OCI-M1 (cell line): ENCODE results near the gene ZNF689.
"Not testable (repeated sequence)": the region's sequence is repeated elsewhere in the genome, so short reads cannot be mapped to it uniquely, and the experiment has no call there.

ENCODE experiments used
- DNase-seq: peaks from one replicate; lab custom pipeline; 2025; lab: John Stamatoyannopoulos, UW

The ZNF689 gene

DNA sequence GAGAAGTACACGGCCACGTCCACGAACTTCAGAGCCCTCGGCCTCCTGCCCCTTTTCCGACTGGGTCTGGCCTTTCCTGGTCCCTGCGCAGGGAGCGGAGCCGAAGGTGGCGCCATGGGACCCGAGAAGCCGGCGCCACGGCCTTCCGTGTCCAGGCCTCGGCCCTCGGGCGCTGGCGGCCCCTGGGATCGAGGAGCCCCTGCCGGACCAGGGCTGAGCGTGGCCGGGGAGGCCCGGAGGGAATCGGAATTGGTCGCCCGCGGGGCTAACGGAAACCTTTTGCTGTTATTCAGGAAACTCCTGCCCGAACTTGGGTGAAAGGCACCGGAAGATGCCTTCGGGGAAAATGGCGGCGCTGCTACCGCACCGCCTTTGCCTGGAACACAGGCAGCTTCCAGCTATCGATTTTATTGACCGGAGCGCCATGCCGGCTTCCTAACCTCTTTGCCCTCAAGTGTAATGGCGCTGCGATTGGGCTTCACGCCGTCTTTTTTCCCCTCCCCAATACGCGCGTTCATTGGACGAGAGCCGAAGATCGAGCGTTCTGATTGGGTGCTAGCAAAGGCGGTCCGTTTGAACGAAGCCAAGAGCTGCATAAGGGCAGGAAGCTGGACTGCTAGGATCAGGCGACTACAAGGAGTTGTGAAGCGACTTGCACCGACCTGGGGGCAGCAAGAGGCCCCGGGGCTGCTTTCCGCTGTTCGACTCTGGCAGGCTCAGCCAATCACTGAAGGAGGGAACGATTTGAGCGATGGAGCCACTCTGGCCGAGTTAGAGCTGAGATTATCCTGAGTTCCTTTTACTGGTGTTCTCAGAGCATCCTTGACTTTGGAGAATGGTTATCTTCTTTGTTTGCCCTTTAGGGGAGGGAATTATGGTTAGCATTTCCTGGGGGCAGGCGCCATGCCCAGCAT lies at the start of gene ZNF689:
Gene ZNF689, minus strand, starts transcription at position 464 of the 914 bp plus-strand sequence. Its CDS starts 348 bp downstream, at position 116.
- peak; percentile 99 for DNase-seq

DNA sequence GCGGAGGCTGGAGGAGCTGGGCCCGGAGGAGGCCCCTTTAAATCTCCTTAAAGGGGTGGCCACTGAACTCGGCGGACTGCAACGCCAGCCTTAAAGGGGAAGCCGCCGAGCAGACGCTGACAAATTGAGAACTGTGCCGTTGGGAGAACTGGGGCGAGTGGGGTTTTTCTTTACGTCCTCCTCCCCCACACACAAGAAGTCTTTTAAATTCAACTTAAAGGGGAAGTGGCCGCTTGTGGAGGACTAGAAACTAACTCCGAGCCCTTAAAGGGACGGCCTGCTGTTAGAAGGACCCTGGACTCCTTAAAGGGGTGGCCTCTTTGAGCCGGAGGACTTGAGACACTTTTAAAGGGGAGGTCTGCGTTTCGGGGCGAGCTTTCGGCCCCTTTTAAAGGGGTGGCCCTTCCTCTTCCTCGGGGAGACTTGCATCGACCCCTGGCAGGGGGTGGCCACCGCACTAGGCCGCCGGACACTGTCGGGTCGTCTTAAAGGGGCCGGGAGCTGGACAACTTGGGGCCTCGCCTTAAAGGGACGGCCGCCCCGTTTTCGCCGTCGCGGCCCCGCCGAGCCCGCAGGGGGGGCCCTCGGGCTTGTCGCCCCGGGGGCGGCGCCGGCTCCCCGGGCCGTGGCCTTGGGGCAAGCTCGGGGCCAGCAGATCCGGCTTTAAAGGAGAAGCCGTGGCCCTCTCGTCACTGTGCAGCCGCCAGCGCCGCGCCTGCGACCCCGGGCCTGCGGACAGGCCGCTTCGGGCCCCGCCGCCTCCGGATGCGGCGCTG lies 48.7 kb upstream of the ZNF689 start:
- DNase-seq, result peak; percentile 99

DNA sequence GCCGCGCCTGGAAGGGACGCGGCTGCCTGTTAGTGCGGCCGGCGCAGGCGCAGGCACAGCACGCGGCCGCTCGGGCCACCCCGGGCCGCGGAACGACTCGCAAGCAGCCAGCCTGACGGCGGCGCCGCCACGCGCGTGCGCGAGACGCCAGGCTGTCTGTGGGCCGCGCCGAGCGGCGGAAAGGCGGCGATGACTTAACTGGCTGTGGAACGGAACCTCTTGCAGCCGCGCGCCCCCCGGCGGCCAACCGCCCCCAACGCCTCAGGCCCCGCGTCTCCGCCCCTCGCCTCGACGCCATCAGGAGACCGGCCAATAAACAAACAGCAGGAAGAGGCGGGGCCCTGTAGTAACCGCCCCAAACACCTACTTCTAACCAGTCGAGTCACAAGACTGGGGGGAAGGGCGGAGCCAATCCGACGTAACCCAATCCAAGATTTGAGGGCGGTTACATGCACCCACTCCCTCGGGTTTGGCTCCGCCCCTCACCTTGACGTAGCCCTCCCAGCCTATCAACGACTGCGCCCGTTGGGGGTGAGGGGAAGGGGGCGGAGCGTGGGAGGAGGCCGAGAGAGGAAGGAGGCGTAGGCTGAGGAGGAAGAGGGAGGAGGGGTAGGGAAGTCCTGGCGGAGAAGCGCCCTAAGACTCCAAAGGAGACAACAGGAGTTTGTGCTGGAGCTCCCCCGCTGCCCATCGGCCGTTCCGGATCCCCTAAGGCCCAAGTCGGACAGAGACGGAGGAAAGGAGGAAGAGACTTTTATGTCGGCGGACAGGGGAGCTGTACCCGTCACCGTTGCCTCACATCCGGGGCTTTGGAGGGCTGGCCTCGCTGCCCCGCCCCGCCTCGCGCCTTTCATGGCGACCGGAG lies 47.9 kb upstream of the ZNF689 start, which contains the start of gene FBRS:
Gene FBRS, plus strand, starts transcription at position 566 of the 865 bp plus-strand sequence. CDS start 1,088 bp downstream, outside the sequence.
- peak; percentile 100 for DNase-seq

DNA sequence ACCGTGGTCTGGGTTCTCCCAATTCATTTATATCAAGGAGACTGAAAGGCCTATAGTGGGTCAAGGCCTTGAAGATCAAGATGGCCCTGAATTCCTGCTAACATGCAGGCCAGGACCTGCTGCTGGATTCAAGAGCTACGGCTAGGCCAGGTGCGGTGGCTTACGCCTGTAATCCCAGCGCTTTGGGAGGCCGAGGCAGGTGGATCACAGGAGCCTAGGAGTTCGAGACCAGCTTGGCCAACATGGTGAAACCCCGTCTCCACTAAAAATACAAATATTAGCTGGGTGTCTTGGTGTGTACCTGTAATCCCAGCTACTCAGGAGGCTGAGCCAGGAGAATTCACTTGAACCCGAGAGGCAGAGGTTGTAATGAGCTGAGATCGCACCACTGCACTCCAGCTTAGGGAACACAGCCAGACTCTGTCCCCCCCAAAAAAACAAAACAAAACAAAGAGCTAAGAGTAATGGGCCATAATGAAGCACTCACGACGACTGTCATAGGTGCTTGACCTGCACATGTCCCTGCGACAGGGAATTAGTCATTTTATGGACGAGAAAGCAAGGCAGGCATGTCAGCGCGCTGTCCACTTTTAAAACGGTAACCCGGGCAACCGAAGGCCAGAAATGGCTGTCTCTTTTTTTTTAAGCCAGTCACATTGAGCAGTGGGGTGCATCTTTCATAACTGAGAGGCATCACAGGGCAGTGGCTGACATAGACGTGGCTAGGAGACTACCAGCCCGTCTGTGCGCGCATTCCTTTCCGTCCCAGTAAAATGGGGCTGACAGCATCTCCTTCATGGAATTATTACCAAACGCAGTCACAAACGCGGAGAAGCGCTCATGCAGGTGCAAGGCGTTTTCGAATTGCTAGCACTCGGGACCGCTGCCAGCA lies 47.0 kb upstream of the ZNF689 start:
- DNase-seq, result no peak

DNA sequence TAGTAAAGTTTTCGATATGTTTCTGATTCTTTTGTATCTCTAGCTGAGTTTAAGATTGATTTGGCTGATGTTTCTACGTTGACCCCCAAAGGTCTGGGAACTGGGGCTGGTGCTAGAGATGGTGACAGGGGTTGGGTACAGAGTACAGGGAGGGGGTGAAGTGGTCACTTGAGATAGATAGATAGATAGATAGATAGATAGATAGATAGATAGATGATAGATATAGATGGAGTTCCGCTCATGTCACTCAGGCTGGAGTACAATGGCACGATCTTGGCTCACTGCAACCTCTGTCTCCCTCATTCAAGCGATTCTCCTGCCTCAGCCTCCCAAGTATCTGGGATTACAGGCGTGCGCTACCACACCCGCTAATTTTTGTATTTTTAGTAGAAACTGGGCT lies 46.2 kb upstream of the ZNF689 start:
- DNase-seq, result no peak

DNA sequence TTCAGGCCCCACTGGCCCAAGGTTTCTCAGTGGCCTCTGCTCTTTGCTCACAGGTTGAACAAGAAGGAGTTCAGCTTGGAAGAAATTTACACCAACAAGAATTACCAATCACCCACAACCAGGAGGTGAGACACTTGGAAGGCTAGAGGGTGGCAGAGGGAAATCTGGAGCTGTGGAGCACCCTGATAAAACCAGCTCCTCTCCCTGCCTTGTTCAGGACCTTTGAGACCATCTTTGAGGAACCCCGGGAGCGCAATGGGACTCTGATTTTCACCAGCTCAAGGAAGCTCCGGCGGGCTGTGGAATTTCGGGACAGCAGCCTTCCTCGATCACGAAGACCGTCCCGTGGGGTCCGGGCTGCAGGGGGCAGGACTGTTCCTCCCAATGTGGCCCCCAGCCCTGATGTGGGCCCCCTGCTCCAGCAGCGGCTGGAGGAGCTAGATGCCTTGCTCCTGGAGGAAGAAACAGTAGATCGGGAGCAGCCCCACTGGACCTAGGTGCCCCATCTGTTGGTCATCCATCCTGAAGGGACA lies 45.7 kb upstream of the ZNF689 start:
- no peak for DNase-seq

DNA sequence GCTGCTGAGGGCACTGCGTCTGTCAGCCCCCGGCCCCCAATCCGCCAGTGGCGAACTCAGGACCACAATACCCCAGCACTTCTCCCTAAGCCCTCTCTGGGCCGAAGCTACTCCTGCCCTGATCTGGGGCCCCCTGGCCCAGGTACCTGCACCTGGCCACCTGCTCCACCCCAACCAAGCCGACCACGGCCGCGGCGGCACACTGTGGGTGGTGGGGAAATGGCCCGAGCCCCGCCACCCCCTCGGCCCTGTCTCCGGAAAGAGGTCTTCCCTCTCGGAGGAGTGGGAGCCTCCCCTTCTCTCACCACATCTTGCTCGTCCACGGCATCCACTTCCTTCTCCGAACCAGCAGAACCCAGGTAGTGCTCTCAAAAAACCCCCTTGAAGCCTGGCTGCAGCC lies 44.7 kb upstream of the ZNF689 start:
- no peak for DNase-seq

DNA sequence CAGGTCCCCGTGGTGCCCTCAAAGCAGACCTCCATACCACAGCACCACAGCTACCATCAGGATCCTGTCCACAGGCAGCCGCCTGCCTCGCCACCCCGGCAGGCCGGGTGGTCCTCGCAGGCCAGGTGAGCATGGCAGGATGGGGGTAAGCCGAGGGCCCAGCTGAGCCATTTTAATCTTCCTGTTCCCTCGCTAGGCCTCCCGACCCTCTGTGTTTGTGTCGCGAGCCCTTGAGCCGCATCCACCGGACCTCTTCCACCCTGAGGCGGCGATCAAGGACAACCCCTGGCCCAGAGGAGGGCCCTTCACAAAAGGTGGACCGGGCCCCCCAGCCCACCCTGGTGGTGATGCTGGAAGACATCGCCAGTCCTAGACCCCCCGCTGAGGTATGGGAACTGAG lies 42.5 kb upstream of the ZNF689 start:
- DNase-seq, result no peak

DNA sequence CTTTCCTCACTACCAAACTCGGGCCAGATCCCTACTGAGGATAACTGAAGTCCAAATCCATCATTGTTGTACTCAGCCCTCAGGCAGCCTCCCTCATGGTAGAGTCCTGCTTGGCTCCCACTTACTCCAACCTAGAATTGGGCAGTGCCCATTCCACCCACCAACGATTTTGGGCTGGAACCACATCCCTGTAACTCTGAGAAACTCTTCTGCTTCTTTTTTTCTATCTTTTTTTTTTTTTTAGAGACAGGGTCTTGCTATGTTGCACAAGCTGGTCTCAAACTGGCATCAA lies 41.8 kb upstream of the ZNF689 start:
- no peak for DNase-seq

DNA sequence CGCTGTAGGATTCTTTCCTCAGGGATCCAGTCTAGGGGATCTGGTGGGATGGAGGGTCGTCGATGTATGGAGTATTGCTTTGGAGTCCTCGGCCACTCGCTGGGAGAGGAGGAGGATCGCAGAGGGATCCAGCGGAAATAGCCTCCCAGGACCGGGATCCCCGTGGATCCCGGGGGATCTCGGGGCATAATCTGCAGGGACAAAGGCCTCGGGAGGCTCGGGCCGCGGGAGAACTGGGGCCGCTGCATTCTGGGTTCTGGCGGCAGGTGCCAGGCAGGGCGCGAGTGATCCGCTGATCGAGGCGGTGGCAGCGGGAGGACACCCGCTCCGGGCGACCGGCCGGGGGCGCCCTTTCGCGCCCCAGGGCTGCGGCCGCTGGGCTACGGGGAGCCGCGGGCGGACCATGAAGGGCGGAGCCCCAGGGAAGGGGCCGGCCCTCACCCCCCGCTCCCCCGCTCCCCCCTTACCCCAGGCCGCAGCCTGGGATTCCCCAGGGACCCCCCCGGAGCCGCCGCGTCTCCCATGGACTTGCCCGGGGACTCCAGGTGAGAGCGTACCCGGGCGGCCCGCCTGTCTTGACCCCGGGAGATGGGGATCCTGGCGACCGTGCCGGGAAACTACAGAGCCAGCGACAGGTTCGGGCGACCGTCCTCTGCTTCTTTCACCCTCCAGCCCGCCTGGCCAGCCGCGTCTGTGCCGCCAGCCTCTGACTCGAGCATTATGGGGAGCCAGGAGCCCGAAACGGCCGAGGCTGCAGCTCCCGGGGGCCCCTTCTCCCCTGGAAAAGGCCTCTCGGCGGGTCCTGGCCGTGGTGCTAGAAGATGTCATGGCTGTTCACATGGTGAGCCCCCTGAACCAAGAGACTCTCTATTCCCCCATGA lies 41.2 kb upstream of the ZNF689 start:
- DNase-seq, result peak; percentile 92

DNA sequence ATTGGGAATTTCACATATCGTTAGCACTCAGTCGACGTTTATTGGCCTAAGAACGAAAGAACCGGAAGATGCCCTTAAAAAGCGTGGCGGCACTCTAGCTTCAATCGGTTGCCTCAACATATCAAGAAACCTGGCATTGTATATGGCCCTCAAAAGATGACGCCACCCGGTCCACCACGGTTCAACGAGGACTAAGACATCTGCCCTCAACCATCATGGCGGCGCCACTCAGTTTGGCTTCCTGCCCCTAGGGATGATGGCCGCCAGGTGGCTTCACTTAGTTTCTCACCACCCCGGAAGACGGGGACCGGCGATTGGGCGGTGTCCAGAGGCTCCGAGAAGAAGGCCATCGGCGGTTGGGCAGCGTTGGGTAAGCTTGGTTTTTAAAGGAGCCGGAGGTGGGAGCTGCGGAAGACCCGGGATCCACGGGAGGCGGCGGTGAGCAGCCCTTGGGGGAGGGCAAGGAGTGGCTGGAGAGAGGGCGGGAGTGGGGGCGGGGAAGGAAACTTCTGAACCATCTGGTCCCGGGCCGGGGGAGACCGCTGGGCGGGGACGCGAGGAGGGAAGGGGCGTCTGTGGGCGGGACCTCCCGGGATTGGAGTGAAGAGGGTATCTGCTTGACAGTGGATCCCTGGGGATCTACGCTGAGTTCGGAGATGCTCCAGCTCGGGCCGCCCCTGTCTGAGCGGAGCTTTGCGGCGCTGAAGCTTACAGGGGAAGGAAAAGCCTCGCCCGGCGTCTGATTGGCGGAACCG lies 40.4 kb upstream of the ZNF689 start, which contains the start of gene PRR14:
Gene PRR14, plus strand, starts transcription at position 592 of the 755 bp plus-strand sequence. CDS start 686 bp downstream, outside the sequence.
- DNase-seq, result peak; percentile 100

DNA sequence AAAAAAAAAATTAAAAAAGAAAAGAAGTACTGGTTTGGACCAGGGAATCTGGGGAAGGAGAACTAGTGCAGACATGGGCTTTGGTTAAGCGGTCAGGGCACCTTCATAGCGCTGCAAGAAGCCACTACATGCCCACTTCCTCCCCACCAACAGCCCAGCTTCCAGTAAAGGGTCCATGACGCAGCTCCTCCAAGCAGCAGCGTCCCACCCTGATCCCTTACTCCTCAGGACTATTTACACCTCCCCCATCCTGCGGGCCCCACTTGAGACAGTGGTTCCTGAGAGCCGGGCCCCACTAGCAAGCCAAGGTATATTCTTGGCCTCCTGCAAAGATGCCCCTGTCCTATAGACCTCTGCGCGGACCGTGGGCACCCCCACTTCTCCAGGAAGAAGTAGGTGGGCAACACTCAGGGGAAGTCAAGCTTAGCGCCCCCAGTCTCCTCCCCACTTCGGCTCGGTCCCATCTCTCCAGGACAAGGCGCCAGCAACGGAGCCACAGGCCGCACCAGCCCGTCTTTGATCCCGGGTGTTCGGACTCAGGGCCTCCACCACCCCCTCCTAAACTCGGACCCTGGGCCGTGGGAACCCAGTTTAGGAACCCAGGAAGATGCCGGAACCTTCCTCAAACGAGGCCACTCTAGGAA lies 39.7 kb upstream of the ZNF689 start:
- DNase-seq, result peak; percentile 76

DNA sequence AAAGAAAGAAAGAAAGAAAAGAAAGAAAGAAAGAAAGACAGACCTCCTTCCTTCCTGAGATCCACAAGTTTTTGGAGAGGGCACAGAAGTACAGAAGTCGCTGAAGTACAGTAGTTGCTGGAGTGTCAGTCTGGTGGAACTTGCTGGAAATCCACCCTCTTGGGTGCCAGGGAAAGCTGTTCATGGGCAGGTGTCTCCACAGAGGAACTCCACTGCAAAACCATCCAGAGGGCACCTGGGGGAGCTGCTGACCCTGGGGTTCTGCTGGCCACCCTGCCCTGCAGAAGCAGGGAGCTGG lies 37.0 kb upstream of the ZNF689 start:
- no peak for DNase-seq

DNA sequence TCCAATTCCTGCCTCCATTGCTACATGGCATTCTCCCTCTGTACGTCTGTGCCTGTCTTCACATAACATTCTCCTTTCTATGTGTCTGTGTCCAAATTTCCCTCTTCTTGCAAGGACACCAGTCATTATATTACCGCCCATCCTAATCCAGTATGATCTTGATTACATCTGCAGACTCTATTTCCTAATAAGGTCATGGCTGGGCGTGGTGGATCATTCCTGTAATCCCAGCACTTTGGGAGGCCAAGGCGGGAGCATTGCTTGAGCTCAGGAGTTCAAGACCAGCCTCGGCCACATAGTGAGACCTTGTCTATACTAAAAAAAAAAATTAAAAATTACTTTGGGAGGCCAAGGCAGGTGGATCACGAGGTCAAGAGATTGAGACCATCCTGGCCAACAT lies 35.5 kb upstream of the ZNF689 start:
- no peak for DNase-seq

DNA sequence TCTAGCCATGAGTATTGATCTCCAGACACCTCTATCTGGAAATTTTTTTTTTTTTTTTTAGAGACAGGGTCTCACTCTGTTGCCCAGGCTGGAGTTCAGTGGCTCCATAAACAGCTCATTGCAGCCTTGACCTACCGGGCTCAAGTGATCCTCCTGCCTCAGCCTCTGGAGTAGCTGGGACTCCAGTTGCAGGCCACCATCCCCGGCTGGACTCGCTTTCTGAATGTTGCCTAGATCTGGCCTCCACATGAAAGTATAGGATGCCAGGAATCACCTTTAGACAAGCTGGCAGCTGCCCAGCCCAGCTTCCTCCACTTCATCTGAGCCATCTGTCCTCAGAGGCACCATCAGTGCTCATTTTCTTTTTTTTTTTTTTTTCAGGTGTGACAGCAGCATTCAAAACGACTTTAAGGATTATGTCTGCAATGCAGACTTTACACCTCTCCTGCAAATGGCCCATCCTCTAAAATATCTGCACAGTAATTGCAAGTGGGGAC lies 34.2 kb upstream of the ZNF689 start:
- no peak for DNase-seq

DNA sequence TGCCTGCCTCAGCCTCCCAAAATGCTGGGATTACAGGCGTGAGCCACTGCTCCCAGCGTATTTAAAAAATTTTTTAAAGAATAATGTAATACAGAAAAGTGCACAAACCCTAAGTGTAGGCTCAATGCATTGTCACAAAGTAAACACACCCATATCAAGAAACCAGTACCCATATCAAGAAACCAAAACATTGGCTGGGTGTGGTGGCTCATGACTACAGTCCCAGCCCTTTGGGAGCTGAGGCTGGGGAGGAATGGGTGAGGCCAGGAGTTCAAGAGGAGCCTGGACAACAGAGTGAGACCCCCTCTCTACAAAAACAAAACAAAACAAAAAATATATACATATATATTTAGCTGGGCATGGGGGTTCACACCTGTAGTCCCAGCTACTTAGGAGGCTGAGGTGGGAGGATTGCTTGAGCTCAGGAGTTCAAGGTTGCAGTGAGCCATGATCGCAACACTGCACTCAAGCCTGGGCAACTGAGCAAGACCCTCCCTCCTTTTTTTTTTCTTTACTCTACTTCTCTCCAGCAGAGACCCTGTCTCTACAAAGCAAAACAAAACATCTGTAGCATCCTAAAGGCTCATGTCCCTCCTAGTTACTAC lies 31.3 kb upstream of the ZNF689 start:
- DNase-seq, result no peak

DNA sequence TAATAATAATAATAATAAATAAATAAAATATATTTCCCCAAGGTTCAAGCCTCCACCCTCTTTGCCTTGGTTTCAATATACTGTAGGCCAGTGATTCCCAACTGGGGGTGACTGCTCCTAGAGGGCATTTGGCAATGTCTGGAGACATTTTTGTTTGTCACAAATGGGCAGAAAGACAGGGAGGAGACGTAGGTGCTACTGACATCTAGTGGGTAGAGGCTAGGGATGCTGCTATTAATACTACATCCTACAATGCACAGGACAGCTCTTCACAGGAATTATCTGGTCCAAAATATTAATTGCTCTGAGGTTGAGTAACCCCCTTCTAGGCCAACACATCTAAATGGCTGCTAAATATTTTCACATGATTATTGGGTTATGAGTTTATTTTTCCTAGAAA lies 27.8 kb upstream of the ZNF689 start:
- peak; percentile 87 for DNase-seq

DNA sequence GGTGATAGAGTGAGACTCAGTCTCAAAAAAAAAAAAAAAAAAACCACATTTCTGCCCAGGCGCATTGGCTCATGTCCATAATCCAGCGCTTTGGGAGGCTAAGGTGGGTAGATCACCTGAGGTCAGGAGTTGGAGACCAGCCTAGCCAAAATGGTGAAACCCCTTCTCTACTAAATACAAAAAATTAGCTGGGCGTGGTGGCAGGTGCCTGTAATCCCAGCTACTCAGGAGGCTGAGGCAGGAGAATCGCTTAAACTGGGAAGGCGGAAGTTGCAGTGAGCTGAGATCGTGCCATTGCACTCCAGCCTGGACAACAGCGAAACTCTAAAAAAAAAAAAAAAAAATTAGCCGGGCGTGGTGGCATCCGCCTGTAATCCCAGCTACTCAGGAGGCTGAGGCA lies 26.9 kb upstream of the ZNF689 start:
- DNase-seq, result not testable (repeated sequence)
